Muscle of back (tissue), 11 donors: ENCODE results near the gene SYMPK. TPM values are rescaled to one million over a fixed set of nuclear protein-coding genes. Genes with fewer than 3 reads are reported as not detected.
"Not testable (repeated sequence)": the region's sequence is repeated elsewhere in the genome, so short reads cannot be mapped to it uniquely, and the experiment has no call there.

Source experiments
- DNase-seq, 3 donors: peaks; one replicate each; pipeline versions ENCODE4 v3.0.0 to v3.0.0-alpha.2; 2013
- polyA plus RNA-seq, 10 donors: library from polyadenylated mRNA; unstranded; fragments of 120-200 nt; gene quantifications; one replicate each; pipeline ENCODE4 v1.2.1, GENCODE V29; 2013; ENCODE audit not compliant: insufficient read length in 10 of 10

The SYMPK gene
- polyA plus RNA-seq, 10 donors, result 34.2 to 42.1 (median 35.2) TPM

- DNase-seq, result no peak
These were observed 57.2 kb downstream of the SYMPK start for GRCh38 chr19:45805719-45806118.

- DNase-seq, result no peak
These were observed 58.1 kb downstream of the SYMPK start for GRCh38 chr19:45804959-45805230.

GRCh38 chr19:45804140-45804958 is 58.6 kb downstream of the SYMPK start:
- no peak for DNase-seq

- no peak for DNase-seq
These were observed 61.3 kb downstream of the SYMPK start for GRCh38 chr19:45801603-45802175.

DNA sequence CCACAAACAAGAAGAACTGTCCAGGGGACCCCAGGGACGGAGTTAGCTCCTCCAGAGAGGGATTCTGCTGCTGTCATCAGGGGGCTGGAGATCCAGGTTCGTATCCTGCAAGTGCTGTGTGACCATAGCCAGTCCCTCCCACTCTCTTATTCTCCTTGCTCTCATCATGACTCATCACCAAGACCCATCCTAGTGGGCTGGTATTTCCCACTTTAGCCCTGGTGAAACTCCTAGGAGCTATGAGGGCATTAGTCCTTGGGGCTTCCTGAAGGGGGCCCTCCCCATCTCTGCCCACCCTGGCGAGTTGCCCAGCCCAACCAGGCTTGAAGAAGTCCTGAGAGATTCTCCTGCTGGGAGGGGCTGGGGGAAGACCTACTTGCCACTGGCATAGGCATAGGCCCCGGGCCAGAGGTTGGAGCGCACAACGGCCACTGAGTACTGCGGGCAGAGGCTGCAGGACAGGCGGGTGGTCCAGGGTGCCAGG is 62.8 kb downstream of the SYMPK start:
- DNase-seq, result no peak

DNA sequence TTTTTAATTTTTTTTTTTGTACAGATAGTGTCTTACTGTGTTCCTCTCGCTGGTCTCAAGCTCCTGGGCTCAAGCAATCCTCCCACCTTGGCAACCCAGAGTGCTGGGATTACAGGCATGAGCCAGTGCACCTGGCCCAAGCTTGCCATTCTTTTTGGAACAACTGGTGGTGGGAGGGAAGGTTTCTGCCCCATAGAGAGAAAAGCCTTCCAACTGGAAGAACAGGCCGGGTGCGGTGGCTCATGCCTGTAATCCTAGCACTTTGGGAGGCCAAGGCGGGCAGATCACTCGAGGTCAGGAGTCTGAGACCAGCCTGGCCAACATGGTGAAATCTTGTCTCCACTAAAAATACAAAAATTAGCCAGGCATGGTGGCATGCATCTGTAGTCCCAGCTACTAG is 63.4 kb downstream of the SYMPK start:
- not testable (repeated sequence) for DNase-seq

GRCh38 chr19:45798995-45799517 is 63.9 kb downstream of the SYMPK start:
- peak; percentile 68 to 87 (median 73) for DNase-seq

DNA sequence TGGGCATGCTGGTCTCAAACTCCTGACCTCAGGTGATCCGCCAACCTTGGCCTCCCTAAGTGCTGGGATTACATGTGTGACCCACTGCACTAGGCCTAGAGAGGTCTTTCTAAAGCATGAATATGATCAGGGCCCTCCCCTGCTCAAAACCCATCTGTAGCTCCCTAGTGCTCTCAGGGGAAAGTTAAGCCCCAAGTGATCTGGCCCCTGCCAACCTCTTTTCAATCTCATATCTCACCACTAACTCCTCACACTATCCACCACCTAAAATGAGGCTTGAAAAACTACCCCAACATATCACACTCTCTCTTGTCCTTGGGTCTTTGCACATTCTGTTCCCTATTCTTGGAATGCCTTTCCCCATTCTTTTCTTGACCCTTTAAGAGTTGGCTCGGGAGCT is 68.3 kb downstream of the SYMPK start:
- DNase-seq, result no peak

- DNase-seq, result no peak
These were observed 69.1 kb downstream of the SYMPK start for GRCh38 chr19:45793876-45794275.

- no peak for DNase-seq
These were observed 69.8 kb downstream of the SYMPK start for GRCh38 chr19:45793178-45793564.

DNA sequence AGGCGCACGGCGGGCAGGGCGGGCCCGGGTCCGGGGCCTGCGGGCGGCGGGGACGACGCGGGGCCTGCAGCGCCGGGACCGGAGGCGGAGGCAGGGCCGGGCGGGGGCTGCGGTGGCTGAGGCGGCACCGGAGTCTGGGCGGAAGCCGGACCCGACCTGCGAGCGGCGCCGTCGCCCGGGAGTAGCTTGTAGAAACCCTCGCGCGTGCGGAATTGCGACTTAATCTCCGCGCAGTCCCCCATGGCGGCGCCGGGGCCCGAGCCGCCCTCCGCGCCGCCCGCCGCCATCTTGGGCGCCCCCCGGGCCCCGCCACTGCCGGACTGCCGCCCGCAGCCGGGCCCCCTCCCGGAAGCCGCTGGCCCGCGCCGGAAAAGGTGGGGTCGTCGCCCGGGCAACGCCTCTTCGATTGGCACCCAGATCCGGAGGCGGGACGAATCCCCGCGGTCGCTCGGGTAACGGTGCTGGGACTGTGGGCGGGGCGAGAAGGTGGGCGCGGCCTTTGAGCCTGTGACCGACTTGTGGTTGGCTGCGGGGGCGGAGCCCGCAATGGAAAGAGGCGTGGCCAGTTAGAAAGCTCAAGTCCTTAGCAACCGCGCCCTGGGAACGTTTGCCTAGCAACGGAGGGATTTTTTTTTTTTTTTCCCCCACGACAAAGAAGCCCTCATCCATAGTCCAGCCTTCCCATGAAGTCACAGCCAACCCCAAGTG is 70.3 kb downstream of the SYMPK start, which contains the start of gene DMWD:
DMWD (minus strand) TSS at position 376 of the 708 bp plus-strand sequence; CDS start at position 287, 89 bp downstream.
- peak; percentile 98 to 100 (median 99) for DNase-seq

GRCh38 chr19:45791744-45792469 is 71.0 kb downstream of the SYMPK start:
- no peak for DNase-seq

GRCh38 chr19:45790942-45791341 is 72.0 kb downstream of the SYMPK start:
- no peak for DNase-seq

- DNase-seq, result no peak
These were observed 73.7 kb downstream of the SYMPK start for GRCh38 chr19:45789035-45789786.

DNA sequence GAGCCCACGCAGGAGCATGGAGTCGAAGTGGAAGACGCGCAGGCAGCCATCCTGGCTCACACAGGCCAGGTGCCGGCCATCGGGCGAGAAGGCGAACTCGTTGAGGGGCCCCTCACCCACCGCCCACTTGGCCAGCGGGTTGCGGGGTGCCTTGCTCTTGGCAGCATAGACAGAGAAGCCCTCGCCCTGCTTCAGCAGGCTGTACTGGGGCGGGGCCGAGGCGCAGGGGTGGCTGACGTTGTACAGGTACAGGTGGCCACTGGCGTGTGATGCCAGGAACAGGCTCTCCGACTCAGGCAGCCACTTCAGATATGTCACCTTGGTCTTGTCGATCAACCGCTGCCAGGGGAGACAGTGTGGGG is 76.4 kb downstream of the SYMPK start:
- DNase-seq, result no peak

GRCh38 chr19:45785781-45786532 is 77.0 kb downstream of the SYMPK start:
- DNase-seq, result no peak

DNA sequence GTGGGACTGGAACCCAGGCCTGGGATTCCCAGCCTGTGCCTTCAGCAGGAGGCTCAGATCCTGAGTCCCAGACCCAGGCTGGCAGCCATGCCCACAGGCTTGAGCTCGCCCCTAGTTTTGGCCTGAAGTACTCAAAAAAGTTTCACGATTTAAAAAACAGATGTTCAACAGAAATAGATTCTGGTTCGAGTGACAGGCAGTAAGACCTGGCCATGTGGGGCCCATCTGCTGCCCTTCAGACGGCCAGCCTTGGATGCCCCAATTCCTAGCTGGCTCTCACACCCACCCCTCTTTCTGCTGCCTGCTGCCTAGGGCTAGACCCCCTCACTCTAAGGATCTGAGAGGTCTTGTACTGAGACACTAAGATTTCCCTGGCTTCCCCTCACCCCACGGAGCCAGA is 77.8 kb downstream of the SYMPK start:
- no peak for DNase-seq

GRCh38 chr19:45784096-45784495 is 78.9 kb downstream of the SYMPK start:
- no peak for DNase-seq

DNA sequence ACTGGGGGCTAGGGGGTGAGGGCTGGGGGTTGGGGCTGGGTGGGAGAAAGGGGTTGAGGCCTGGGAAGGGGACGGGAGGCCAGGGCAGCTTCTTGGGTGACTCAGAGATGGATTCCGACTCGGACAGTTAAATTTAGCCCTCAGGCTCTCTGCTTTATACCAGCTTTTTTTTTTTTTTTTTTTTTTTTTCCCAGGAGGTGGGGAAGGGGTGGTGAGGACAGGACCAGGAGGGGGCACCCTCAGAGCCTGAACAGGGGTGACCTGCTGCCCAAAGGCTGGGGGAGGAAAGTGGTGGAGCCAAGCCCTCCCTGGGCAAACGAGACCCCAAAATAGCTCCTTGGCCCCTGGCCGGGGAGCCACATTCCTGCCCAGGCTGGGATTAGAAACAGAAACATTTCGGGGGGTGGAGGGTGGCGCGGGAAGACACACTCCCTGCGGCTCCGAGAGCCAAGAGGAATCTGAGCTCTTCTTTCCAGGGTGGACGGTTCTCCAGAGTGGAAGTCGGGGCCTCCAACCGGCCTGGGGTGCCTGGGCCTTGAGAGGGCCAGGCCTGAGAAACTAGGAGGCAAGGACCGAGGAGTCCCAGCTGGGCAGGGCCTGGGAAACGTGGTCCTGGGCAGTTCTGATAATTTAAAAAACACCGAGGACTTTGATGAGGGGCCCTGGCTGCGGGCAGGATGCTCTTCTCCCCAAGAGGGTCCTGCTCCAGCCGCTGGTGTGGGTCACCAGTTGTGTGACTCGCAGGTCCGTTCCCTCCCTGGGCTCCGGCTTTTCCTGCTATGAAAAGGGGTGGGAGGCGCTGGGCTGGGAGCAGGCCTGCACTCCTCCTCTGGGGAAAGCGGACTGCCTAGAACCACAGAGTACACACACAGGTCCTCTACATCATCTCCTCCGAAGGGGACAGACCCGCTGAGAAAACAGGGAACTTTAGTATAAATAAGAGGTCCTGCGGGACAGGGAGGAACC is 79.8 kb downstream of the SYMPK start:
- peak; percentile 73 to 76 (median 74) for DNase-seq
